Mesangial cell (primary cell): ENCODE results near the gene COLQ. TPM values are rescaled to one million over a fixed set of nuclear protein-coding genes. Genes with fewer than 3 reads are reported as not detected.

Experiments used
- total RNA-seq: library from RNA; depleted of rRNA; stranded (reverse); fragments of >200 nt; gene quantifications from 2 replicates; pipeline ENCODE4 v1.2.3, GENCODE V29; 2015

Gene COLQ
- 0.13 and 0.16 TPM in 2 replicates for total RNA-seq

GRCh38 chr3:15521573-15521965 is at the start of gene COLQ:
TSS of gene COLQ (minus strand) at chr3:15521706. CDS start at chr3:15521625, 81 bp downstream.

GRCh38 chr3:15427182-15427880 is 94.2 kb downstream of the COLQ start, which contains the start of the genes EAF1 and METTL6:
TSS of gene EAF1 (plus strand) at chr3:15427598. CDS start at chr3:15427780, 182 bp downstream.
TSS of gene METTL6 (minus strand) at chr3:15427544. CDS start at chr3:15426511, 1,033 bp downstream.

Other genes starting within 250 kb of the COLQ start
- 6.2 and 7.7 TPM in 2 replicates for gene SH3BP5, start 189.1 kb downstream of the COLQ start, total RNA-seq
- 12.7 and 13.0 TPM in 2 replicates for gene METTL6, start 94.2 kb downstream of the COLQ start, total RNA-seq
- gene EAF1, start 94.1 kb downstream of the COLQ start, total RNA-seq = 25.9 and 32.2 TPM in 2 replicates
- gene HACL1, start 79.9 kb upstream of the COLQ start, total RNA-seq = 10.6 and 15.3 TPM in 2 replicates
- gene BTD, start 80.0 kb upstream of the COLQ start, total RNA-seq = 15.3 and 34.5 TPM in 2 replicates